Muscle of leg (tissue), 11 donors: ENCODE results near the gene PTPN20. TPM values are rescaled to one million over a fixed set of nuclear protein-coding genes. Genes with fewer than 3 reads are reported as not detected.

Experiments
- DNase-seq: peaks from one replicate; pipeline ENCODE4 v3.0.0; 2013
- H3K27ac ChIP-seq: one replicate; pipeline ENCODE4 v1.5.1; 2013; ENCODE audit warnings: mild to moderate bottlenecking, low read length, control low read depth
- H3K27me3 ChIP-seq: one replicate; pipeline ENCODE4 v1.6.1; 2013; ENCODE audit warnings: low read length; ENCODE audit not compliant: control insufficient read depth, insufficient read depth
- H3K36me3 ChIP-seq: one replicate; pipeline ENCODE4 v1.6.1; 2013; ENCODE audit warnings: low read length; ENCODE audit not compliant: control insufficient read depth, insufficient read depth
- H3K4me1 ChIP-seq: one replicate; pipeline ENCODE4 v1.6.1; 2013; ENCODE audit warnings: low read length; ENCODE audit not compliant: control insufficient read depth, insufficient read depth
- H3K4me3 ChIP-seq: one replicate; pipeline ENCODE4 v1.5.1; 2013; ENCODE audit warnings: low read length, control low read depth
- H3K9me3 ChIP-seq: replicated peaks from 2 replicates; pipeline ENCODE4 v1.6.1; 2013; ENCODE audit warnings: low read depth, low read length; ENCODE audit not compliant: control insufficient read depth
- WGBS: methylation state at CpG from one replicate; pipeline ENCODE4 v1.1.5; 2013; ENCODE audit warnings: missing lambda C conversion rate; ENCODE audit not compliant: insufficient coverage; 5-methylcytosine and 5-hydroxymethylcytosine counted together
- polyA plus RNA-seq, 8 donors: library from polyadenylated mRNA; unstranded; fragments of 120-200 nt; gene quantifications; one replicate each; pipeline versions ENCODE4 v1.2.1 to v1.2.3, GENCODE V29; 2013; ENCODE audit warnings: inconsistent platforms in 1 of 8, low replicate concordance in 1 of 8; ENCODE audit not compliant: insufficient read length in 8 of 8, insufficient read depth in 1 of 8
- total RNA-seq: library from RNA; stranded (reverse); fragments of 120-200 nt; gene quantifications from one replicate; pipeline ENCODE4 v1.2.4, GENCODE V29; 2013

PTPN20 gene
- total and polyA plus RNA-seq, 9 donors, result 0.49 to 1.8 (median 0.64) TPM

GRCh38 chr10:47027108-47027783 is 116.0 kb downstream of the PTPN20 start:
- no peak for DNase-seq
- Histone ChIP-seq H3K9me3 (no peaks in the 10 kb centered on the region), H3K27ac (no peak overlapping the region), H3K4me3 (no peak overlapping the region), H3K4me1 (peaks cover 50% of the 10 kb centered on the region), H3K27me3 (peaks cover 5% of the 10 kb centered on the region), H3K36me3 (no peaks in the 10 kb centered on the region)
- 69% methylated on average over 8 of the region's 9 CpGs for WGBS

DNA sequence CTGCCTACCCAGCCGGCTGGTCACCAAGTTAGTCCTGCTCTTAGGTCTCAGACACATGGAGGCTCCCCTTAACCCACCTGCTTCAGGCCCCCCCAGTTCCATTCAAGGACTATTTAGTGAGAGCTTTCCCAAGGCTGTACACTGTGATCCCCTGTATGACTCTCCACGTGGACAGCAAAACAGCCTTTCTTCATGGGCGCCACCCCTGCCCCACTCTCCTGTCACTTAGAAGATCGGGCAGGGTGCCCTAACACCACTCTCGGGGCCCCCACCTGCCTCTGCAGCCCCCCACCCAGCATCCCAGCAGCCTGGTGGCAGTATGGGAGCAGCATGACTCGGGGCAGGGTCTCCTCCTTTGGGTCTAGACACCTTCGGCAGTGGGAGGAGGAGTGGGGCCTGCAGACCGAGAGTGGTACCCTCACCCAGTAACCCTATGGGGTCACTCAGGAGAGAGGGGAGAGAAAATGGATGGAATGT is 116.6 kb downstream of the PTPN20 start:
- 88% methylated on average over 3 of the region's 8 CpGs for whole genome bisulfite sequencing
- H3K27ac ChIP-seq, result no peak overlapping the region
- H3K27me3 ChIP-seq, result peaks cover 5% of the 10 kb centered on the region

DNA sequence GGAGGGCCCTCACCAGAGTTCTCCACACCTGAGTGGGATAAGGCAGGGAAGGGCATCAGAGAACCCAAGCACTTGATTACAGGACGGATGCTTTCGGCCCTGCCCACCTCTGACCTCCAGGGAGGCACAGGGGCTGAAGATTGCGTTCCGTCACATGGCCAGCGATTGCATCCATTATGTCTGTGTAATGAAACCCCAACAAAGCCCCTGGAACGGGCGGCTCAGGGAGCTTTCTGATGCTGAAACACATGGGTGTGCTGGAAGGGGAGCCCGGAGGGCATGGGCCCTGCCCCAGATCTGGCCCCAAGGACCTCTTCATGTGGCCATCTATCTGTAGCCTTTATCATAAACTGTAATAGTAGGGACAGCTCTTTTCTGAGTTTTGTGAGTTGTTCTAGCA is 117.2 kb downstream of the PTPN20 start:
- WGBS, result 89% methylated on average over 7 of the region's 8 CpGs
- peaks cover 39% of the 10 kb centered on the region for H3K4me1 ChIP-seq
- H3K9me3 ChIP-seq, result no peaks in the 10 kb centered on the region
- H3K27me3 ChIP-seq, result peaks cover 6% of the 10 kb centered on the region
- DNase-seq, result no peak
- no peaks in the 10 kb centered on the region for H3K36me3 ChIP-seq
- no peak overlapping the region for H3K4me3 ChIP-seq
- H3K27ac ChIP-seq, result no peak overlapping the region

More for the DNA sequence above, 116.6 kb downstream of the PTPN20 start:
- no peaks in the 10 kb centered on the region for H3K9me3 ChIP-seq
- DNase-seq, result no peak
- H3K4me1 ChIP-seq, result peaks cover 45% of the 10 kb centered on the region
- H3K4me3 ChIP-seq, result no peak overlapping the region
- no peaks in the 10 kb centered on the region for H3K36me3 ChIP-seq

DNA sequence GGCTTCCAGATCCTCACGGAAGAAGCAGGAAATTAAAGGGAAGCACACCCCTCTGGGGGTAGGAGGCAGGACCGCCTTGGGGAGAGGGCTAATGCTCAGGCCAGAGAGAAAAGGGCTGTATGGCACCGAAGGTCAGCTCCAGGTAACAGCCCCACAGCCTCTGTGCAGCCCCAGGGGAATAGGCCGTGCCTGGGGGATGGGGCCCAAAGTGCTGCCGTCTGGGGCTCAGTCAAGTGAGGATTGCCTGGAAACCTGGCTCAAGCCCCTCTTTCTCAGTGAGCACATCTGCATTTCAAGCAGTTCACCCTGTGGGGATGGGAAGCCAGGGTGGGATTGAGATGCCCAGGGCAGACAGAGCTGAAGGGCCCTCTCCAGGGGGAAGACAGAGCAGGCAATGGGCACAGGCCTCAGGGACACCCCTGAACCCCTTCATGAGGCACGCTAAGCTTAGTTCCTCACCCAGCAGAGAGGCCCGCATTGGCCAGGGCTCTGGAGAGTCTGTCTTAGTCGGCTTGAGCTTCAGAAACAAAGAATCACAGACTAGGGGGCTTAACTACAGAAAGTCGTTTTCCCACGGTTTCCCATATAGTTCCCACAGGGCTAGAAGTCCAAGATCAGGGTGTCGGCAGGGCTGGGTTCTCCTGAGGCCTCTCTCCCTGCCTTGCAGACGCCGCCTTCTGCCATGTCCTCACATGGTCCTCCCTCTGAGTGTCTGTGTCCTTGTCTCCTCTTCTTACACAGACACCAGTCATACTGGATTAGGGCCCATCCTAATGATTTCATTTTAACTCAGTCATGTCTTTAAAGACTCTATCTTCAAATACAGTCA is 118.2 kb downstream of the PTPN20 start:
- Histone ChIP-seq H3K9me3 (no peaks in the 10 kb centered on the region), H3K27me3 (peaks cover 6% of the 10 kb centered on the region), H3K27ac (peak overlapping the region; percentile 77), H3K36me3 (no peaks in the 10 kb centered on the region), H3K4me1 (peaks cover 46% of the 10 kb centered on the region), H3K4me3 (no peak overlapping the region)
- DNase-seq, result no peak
- 66% methylated on average over 12 of the region's 13 CpGs for WGBS

GRCh38 chr10:47030191-47030703 is 119.0 kb downstream of the PTPN20 start:
- peaks cover 47% of the 10 kb centered on the region for H3K4me1 ChIP-seq
- peak overlapping the region; percentile 77 for H3K27ac ChIP-seq
- 45% methylated on average over 7 of the region's 10 CpGs for WGBS
- H3K9me3 ChIP-seq, result no peaks in the 10 kb centered on the region
- no peak overlapping the region for H3K4me3 ChIP-seq
- H3K27me3 ChIP-seq, result peaks cover 11% of the 10 kb centered on the region
- peak; percentile 90 for DNase-seq
- H3K36me3 ChIP-seq, result no peaks in the 10 kb centered on the region

DNA sequence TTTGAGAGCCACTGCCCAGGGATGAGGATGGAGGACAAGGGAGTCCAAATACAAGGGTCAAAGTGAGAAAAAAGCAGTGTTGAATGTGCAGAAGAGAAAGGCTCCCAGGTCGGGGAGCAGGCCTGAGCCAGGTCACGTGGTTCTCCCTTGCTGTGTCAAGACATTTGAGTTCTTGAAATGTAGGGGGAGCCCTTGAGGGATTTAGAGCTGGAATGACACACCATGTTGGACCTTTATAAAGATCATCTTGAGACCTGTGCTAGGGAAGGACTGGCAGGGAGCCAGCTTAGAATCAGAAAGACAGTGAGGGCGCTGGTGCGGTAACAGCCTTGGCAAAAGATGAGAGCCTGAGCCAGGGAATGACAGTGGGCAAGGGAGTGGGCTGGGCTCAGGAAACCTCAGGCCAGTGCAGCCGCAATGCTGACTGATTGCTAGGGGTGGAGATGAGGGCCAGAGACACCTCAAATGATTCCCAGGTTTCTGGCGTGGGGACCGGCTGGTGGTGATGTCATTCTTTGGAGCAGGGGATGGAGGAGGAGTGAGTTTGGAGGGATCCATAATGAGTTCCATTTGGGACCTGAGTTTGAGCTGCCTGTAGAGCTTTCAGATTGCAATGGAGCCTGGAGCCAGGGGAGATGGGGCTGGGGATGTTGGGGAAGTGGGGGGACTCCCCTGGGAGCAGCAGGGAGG is 120.1 kb downstream of the PTPN20 start:
- Histone ChIP-seq H3K9me3 (no peaks in the 10 kb centered on the region), H3K4me1 (peaks cover 44% of the 10 kb centered on the region), H3K27ac (peak overlapping the region; percentile 77), H3K4me3 (no peak overlapping the region), H3K36me3 (no peaks in the 10 kb centered on the region), H3K27me3 (peaks cover 11% of the 10 kb centered on the region)
- peak; percentile 96 for DNase-seq
- WGBS, result 15% methylated on average over 7 of the region's 7 CpGs

DNA sequence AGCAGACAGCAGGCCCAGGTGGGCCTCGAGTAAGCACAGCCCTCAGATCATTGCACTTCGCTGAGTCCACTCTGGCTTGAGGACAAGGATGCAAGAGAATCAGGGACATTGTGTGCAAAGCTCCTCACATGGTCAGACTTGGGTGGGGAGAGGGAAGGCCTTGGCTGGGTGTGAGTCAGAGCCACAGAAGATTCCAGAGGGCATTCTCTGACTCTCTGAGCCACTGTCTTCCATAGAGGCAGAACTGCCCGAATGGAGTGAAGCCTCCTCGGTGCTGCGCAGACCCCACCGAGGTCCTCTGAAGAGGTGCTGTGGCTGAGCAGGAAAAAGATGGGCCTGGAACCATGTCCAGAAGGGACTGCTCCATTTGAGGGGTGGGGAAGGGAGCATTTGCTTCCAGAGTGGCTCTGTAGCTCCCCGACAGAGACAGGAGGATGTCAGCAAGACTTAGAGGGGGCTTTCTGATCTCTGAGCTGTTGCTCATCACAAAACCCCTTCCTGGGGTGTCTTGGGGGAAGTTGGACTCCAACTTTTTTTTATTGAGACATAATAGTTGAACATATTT is 120.8 kb downstream of the PTPN20 start:
- DNase-seq, result peak; percentile 87
- Histone ChIP-seq H3K4me1 (peaks cover 47% of the 10 kb centered on the region), H3K27me3 (peaks cover 11% of the 10 kb centered on the region), H3K36me3 (no peaks in the 10 kb centered on the region), H3K27ac (no peak overlapping the region), H3K4me3 (no peak overlapping the region), H3K9me3 (no peaks in the 10 kb centered on the region)
- WGBS, result 74% methylated on average over 6 of the region's 7 CpGs

DNA sequence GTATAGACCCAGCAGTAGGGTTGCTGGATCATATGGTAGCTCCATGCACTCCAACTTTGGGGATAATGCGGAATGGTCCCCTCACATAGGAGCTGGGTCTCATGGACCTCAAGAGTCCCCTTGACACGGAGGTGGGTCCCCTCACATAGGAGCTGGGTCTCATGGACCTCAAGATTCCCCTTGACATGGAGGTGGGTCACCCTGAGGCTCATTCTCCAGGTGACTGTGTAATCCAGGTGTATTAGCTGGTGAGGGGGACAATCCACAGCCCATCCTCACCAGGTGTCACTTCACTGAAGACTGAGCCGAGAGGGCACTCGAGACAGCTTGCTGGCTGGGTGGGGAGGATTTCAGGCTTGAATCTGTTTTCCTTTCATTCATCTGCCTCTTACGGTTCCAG is 121.9 kb downstream of the PTPN20 start:
- Histone ChIP-seq H3K36me3 (no peaks in the 10 kb centered on the region), H3K9me3 (no peaks in the 10 kb centered on the region), H3K27me3 (peaks cover 9% of the 10 kb centered on the region), H3K4me3 (no peak overlapping the region), H3K27ac (no peak overlapping the region), H3K4me1 (peaks cover 58% of the 10 kb centered on the region)
- WGBS, result 94% methylated on average over 3 of the region's 5 CpGs
- no peak for DNase-seq

DNA sequence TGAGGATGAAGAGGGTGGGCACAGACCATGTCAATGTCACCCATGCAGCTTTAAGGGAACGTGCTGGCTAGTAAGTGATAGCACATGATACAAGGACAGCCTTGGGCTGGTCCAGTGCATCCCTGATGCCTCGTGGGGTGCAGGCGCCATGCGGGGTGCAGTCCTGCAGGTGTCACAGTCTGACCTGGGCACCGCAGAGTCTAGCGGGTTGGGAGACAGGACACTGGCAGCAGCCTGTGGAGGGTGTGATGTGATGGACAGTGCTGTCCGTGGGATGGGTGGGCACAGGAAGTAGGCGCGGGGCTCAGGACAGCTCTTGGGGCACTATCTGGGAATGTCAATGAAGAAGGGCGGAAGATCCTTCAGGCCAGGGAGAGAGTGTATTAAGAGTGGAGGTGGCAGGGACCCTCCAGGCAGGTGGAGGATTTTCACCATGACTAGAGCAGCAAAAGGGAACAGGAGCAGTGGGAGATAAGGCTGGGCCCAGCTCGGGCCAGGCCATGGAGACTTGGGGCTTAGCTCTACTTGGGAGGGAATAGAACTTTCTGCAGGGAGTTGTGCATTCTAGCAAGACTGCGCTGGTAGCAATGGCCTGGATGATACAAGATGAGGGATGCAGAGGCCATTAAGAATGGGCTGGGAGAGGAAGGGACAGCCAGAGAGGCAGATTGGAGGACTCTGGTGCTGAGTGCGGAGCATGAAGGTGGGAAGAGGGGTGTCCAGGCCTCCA is 122.5 kb downstream of the PTPN20 start:
- H3K9me3 ChIP-seq, result no peaks in the 10 kb centered on the region
- no peak overlapping the region for H3K4me3 ChIP-seq
- peaks cover 9% of the 10 kb centered on the region for H3K27me3 ChIP-seq
- H3K36me3 ChIP-seq, result no peaks in the 10 kb centered on the region
- 93% methylated on average over 13 of the region's 13 CpGs for WGBS
- no peak overlapping the region for H3K27ac ChIP-seq
- H3K4me1 ChIP-seq, result peaks cover 64% of the 10 kb centered on the region
- no peak for DNase-seq
